Activated CD8-positive, alpha-beta memory T cell treated with anti-CD3 and anti-CD28 coated beads, Interleukin-2, amount 50 U/mL, for 24 hours (primary cell): ENCODE measurements around the gene UST.

Source experiments
- DNase-seq: peaks from one replicate; pipeline ENCODE4 v3.0.0-alpha.2; 2020; ENCODE audit errors: extremely low read depth

Gene UST

GRCh38 chr6:149060985-149061760, 314.3 kb downstream of the UST start:
- no peak for DNase-seq

GRCh38 chr6:149061930-149062329, 315.1 kb downstream of the UST start:
- DNase-seq: no peak

- DNase-seq: no peak
These were observed 316.0 kb downstream of the UST start for GRCh38 chr6:149062653-149063348.

- no peak for DNase-seq
These were observed 316.6 kb downstream of the UST start for GRCh38 chr6:149063468-149063867.

GRCh38 chr6:149064001-149064659, 317.3 kb downstream of the UST start:
- no peak for DNase-seq

GRCh38 chr6:149064660-149065015, 317.8 kb downstream of the UST start:
- DNase-seq: no peak

- DNase-seq: no peak
These were observed 318.3 kb downstream of the UST start for GRCh38 chr6:149065121-149065520.

GRCh38 chr6:149065658-149066556, 319.1 kb downstream of the UST start:
- no peak for DNase-seq

- no peak for DNase-seq
These were observed 325.2 kb downstream of the UST start for GRCh38 chr6:149071997-149072396.

- DNase-seq: no peak
These were observed 328.0 kb downstream of the UST start for GRCh38 chr6:149074832-149075258.

- DNase-seq: no peak
These were observed 329.0 kb downstream of the UST start for GRCh38 chr6:149075616-149076354.

GRCh38 chr6:149076355-149076734, 329.5 kb downstream of the UST start:
- no peak for DNase-seq

- DNase-seq: no peak
These were observed 330.4 kb downstream of the UST start for GRCh38 chr6:149077208-149077607.

- DNase-seq: no peak
These were observed 331.5 kb downstream of the UST start for GRCh38 chr6:149078211-149078782.

GRCh38 chr6:149079456-149079855, 332.6 kb downstream of the UST start:
- DNase-seq: no peak

GRCh38 chr6:149079911-149080491, 333.2 kb downstream of the UST start:
- DNase-seq: no peak

GRCh38 chr6:149080511-149080910, 333.7 kb downstream of the UST start:
- no peak for DNase-seq

GRCh38 chr6:149081281-149081680, 334.5 kb downstream of the UST start:
- no peak for DNase-seq

- peak; percentile 69 for DNase-seq
These were observed 335.5 kb downstream of the UST start for GRCh38 chr6:149082320-149082719.

- DNase-seq: no peak
These were observed 337.2 kb downstream of the UST start for GRCh38 chr6:149084026-149084425.
